Mucosa of descending colon (tissue), 3 donors: ENCODE data around the gene WDR70. TPM values are rescaled to one million over a fixed set of nuclear protein-coding genes. Genes with fewer than 3 reads are reported as not detected.

ENCODE experiments used
- ATAC-seq: fragments of 200-7000 bp; cut with Tn5 transposase; one replicate; pipeline ENCODE4 v1.9.1; 2020; ENCODE audit warnings: mild to moderate bottlenecking, moderate library complexity
- DNase-seq, 3 donors: peaks; one replicate each; pipeline ENCODE4 v3.0.0-alpha.2; 2020
- H3K36me3 ChIP-seq: fragments of 200-600 bp; one replicate; pipeline ENCODE4 v1.8.0; 2021; ENCODE audit warnings: low read depth, mild to moderate bottlenecking
- H3K4me1 ChIP-seq: fragments of 200-600 bp; one replicate; pipeline ENCODE4 v1.8.0; 2021; ENCODE audit warnings: low read depth, mild to moderate bottlenecking
- H3K4me3 ChIP-seq: fragments of 200-600 bp; one replicate; pipeline ENCODE4 v1.8.0; 2021; ENCODE audit warnings: mild to moderate bottlenecking
- H3K9me3 ChIP-seq: fragments of 200-600 bp; one replicate; pipeline ENCODE4 v1.8.0; 2021; ENCODE audit warnings: mild to moderate bottlenecking
- intact Hi-C, 2 donors: fragments of 100-400 bp; cut with DNase I in 1 of 2; cut with micrococcal nuclease in 1 of 2; formaldehyde crosslinking; loops; one replicate each; pipeline versions ENCODE4 v1.11.0 to v1.11.1; 2022; cut with DNase I, micrococcal nuclease
- total RNA-seq, 3 donors: library from RNA; stranded (reverse); fragmentation: NEBNext Ultra II Directional in 2 of 3; extraction: Animal tissue kit (Norgen Biotek cat#: 25700) in 2 of 3; gene quantifications; one replicate each; pipeline versions ENCODE4 v1.2.1 to v1.2.4, GENCODE V29; 2021 to 2023
- TF ChIP-seq, protein P1 (sequence below): fragments of 200-600 bp; IDR thresholded peaks from one replicate; pipeline ENCODE4 v1.8.0; 2022; ENCODE audit warnings: antibody characterized with exemption, mild to moderate bottlenecking
- donor health status: DM: no; HTN: no; CAD: no; lungs with moderate emphysema.
- donor health status: DM: no; HTN: no; CAD: no.
- donor health status: DM: no; HTN: yes; CAD: no.

The WDR70 gene
- total RNA-seq, 3 donors from 2014 or later: 19.5 to 42.5 (median 38.0) TPM

DNA sequence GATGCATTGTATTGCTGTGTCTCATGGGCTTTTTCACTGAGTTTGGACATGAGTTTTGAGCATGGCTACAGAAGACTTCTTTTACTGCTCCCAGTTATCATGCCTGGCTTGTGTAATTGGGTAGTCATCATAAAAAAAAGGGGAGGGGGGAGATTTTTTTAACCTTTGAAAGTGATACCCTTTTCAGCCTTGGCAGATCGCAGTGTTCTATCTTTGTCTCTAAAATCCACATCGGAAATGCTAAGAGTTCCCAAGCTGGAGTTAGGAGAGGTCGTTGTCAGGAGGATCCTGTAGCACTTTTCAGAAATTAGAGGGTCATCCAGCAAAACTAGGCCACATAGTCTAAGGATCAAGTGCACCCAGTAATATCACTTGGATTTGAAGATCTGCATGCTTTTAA is 188.4 kb downstream of the WDR70 start:
- no peak overlapping the region for H3K4me3 ChIP-seq
- TF ChIP-seq, protein P1, sequence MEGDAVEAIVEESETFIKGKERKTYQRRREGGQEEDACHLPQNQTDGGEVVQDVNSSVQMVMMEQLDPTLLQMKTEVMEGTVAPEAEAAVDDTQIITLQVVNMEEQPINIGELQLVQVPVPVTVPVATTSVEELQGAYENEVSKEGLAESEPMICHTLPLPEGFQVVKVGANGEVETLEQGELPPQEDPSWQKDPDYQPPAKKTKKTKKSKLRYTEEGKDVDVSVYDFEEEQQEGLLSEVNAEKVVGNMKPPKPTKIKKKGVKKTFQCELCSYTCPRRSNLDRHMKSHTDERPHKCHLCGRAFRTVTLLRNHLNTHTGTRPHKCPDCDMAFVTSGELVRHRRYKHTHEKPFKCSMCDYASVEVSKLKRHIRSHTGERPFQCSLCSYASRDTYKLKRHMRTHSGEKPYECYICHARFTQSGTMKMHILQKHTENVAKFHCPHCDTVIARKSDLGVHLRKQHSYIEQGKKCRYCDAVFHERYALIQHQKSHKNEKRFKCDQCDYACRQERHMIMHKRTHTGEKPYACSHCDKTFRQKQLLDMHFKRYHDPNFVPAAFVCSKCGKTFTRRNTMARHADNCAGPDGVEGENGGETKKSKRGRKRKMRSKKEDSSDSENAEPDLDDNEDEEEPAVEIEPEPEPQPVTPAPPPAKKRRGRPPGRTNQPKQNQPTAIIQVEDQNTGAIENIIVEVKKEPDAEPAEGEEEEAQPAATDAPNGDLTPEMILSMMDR: no peak
- no peaks in the 10 kb centered on the region for H3K36me3 ChIP-seq
- no peak for DNase-seq
- no peaks in the 10 kb centered on the region for H3K9me3 ChIP-seq
- peaks cover 6% of the 10 kb centered on the region for H3K4me1 ChIP-seq
- intact Hi-C loops: no loop called here
- ATAC-seq: no peak

GRCh38 chr5:37568018-37568753 is 189.1 kb downstream of the WDR70 start:
- Histone ChIP-seq H3K9me3 (no peaks in the 10 kb centered on the region), H3K36me3 (no peaks in the 10 kb centered on the region), H3K4me3 (no peak overlapping the region), H3K4me1 (peaks cover 6% of the 10 kb centered on the region)
- ATAC-seq (peak; percentile 53), DNase-seq (no peak)
- TF ChIP-seq, protein P1: no peak
- intact Hi-C loops: no loop called here

DNA sequence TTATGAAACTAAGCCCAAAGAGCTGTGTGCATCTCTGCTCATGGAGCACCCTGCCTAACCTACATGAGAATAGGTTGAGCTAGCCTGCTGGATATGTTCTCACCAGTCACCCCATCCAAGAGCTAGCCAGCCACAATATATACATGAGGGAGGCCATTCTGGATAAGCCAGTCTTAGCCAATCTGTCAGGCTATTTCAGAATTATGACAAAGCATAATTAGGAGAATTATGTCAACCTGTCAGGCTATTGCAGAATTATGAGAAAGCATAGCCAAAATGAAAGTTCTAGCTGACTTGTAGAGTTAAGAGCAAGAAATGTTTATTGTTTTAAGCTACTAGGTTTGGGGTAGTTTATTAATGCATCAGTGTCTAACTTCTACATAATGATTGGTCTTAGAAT is 189.8 kb downstream of the WDR70 start:
- ATAC-seq (no peak), DNase-seq (no peak)
- Histone ChIP-seq H3K36me3 (no peaks in the 10 kb centered on the region), H3K9me3 (no peaks in the 10 kb centered on the region), H3K4me1 (peaks cover 6% of the 10 kb centered on the region), H3K4me3 (no peak overlapping the region)
- intact Hi-C loops: no loop called here
- TF ChIP-seq, protein P1: no peak

DNA sequence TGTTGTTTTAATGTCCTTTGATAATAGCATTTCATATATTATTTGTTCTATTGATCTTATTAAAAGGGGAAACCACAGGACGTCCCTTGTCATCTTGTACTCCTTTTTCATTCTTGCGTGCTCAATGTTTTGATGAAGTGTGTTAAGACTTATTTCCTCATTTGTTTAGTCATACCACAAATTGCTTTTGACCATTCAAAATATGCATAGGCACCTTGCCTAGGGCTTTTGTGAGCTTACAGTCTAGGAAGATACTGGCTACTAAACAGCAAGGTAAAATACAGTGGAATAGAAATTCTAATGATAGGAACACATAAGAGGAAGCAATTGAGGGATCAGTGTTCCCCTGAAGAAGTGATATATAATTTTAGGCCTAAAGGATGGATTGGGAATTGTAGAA is 190.3 kb downstream of the WDR70 start:
- ATAC-seq: no peak
- Histone ChIP-seq H3K4me1 (peaks cover 6% of the 10 kb centered on the region), H3K9me3 (no peaks in the 10 kb centered on the region), H3K36me3 (no peaks in the 10 kb centered on the region), H3K4me3 (no peak overlapping the region)
- DNase-seq: no peak
- intact Hi-C loops: no loop called here
- TF ChIP-seq, protein P1: no peak

- no peaks in the 10 kb centered on the region for H3K36me3 ChIP-seq
- no peaks in the 10 kb centered on the region for H3K9me3 ChIP-seq
- TF ChIP-seq, protein P1: no peak
- ATAC-seq (no peak), DNase-seq (no peak)
- intact Hi-C loops: no loop called here
- peaks cover 6% of the 10 kb centered on the region for H3K4me1 ChIP-seq
- H3K4me3 ChIP-seq: no peak overlapping the region
Observed at GRCh38 chr5:37570597-37570996, 191.5 kb downstream of the WDR70 start.
